ENCODE results near the gene FAM3A. TPM values are rescaled to one million over a fixed set of nuclear protein-coding genes. Genes with fewer than 3 reads are reported as not detected.

FAM3A gene
- total RNA-seq, 1 experiment from 2014 or later, result 15.6 TPM

DNA sequence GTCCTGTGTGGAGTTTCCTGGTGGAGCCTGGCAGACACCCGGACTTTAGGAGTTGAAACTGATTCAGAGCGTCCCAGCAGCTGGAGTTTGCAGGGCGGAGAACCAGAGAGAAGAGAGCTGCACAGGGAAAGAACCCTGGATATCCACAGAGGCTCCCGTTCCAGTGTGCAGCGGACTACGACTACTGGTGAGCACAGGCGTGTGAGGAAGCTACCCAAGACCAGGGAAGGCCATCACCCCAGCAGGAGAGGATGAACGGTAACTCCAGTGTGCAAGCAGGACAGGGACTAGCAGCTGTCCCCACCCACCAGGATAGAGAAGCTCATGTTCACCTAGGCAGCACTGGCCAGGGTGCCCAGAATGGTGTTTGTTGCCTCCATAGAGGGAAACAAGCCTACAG, 39.2 kb downstream of the FAM3A start:
- Histone ChIP-seq H2AFZ (ENCODE audit: low read depth, low read length, poor library complexity, severe bottlenecking) (no peak overlapping the region), H3K79me2 (ENCODE audit: insufficient read depth, low read length) (no peaks in the 10 kb centered on the region), H3K4me1 (ENCODE audit: control insufficient read depth in 1 of 2, insufficient read depth in 2 of 2, low read length in 2 of 2) (peaks cover 3 to 10% of the 10 kb centered on the region in 2 experiments; a peak in 3 of 4 replicates), H3K36me3 (ENCODE audit: control insufficient read depth in 1 of 2, insufficient read depth in 2 of 2, low read length in 2 of 2) (no peaks in the 10 kb centered on the region; a peak in 1 of 4 replicates), H3K9ac (ENCODE audit: low read length) (no peak overlapping the region), H3K27me3 (ENCODE audit: insufficient read depth, low read length) (no peaks in the 10 kb centered on the region), H3K4me2 (ENCODE audit: low read length) (no peak overlapping the region), H3K9me3 (ENCODE audit: control insufficient read depth in 1 of 2, insufficient read depth in 1 of 2, low read depth in 1 of 2, low read length in 2 of 2) (no peaks in the 10 kb centered on the region), H3K4me3 (replicated peaks in 1 of 2; ENCODE audit: low read depth in 1 of 2, low read length in 2 of 2) (no peak overlapping the region), H3K27ac (ENCODE audit: low read depth, low read length) (no peak overlapping the region), H3K9me2 (ENCODE audit: insufficient read depth) (no peaks in the 10 kb centered on the region), H4K20me1 (ENCODE audit: insufficient read depth) (no peaks in the 10 kb centered on the region)
- no peak for ATAC-seq
- TF ChIP-seq SRF (IDR thresholded peaks at IDR 0.05; ENCODE audit: low read depth) (no peak), ATF3 (IDR thresholded peaks at IDR 0.05) (no peak), ZNF274 (IDR thresholded peaks at IDR 0.05; ENCODE audit: low read depth, low read length) (no peak), SIN3A (IDR thresholded peaks at IDR 0.05; ENCODE audit: low read depth) (no peak), POLR2AphosphoS5 (IDR thresholded peaks at IDR 0.05; ENCODE audit: low read depth, low read length) (peak; percentile 37)
- TF ChIP-seq, protein P1, sequence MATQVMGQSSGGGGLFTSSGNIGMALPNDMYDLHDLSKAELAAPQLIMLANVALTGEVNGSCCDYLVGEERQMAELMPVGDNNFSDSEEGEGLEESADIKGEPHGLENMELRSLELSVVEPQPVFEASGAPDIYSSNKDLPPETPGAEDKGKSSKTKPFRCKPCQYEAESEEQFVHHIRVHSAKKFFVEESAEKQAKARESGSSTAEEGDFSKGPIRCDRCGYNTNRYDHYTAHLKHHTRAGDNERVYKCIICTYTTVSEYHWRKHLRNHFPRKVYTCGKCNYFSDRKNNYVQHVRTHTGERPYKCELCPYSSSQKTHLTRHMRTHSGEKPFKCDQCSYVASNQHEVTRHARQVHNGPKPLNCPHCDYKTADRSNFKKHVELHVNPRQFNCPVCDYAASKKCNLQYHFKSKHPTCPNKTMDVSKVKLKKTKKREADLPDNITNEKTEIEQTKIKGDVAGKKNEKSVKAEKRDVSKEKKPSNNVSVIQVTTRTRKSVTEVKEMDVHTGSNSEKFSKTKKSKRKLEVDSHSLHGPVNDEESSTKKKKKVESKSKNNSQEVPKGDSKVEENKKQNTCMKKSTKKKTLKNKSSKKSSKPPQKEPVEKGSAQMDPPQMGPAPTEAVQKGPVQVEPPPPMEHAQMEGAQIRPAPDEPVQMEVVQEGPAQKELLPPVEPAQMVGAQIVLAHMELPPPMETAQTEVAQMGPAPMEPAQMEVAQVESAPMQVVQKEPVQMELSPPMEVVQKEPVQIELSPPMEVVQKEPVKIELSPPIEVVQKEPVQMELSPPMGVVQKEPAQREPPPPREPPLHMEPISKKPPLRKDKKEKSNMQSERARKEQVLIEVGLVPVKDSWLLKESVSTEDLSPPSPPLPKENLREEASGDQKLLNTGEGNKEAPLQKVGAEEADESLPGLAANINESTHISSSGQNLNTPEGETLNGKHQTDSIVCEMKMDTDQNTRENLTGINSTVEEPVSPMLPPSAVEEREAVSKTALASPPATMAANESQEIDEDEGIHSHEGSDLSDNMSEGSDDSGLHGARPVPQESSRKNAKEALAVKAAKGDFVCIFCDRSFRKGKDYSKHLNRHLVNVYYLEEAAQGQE (IDR thresholded peaks at IDR 0.05; ENCODE audit: low read depth), result no peak
- no peak for DNase-seq (ENCODE audit: low read depth, low spot score)
- ChIA-PET RAD21 (ENCODE audit: low non-redundant PET in 1 of 2, low total read pairs in 2 of 2, uncharacterized antibody in 2 of 2, unreplicated experiment in 2 of 2) (no interaction called here), POLR2A (interaction anchor here (0.5 kb wide), 1 partner anchor 45 kb away, joined by 3 read pairs; no protein-coding TSS in a partner anchor), CTCF (no interaction called here)
- intact Hi-C loops (cut with micrococcal nuclease), result loop anchor here (5.0 kb wide), 2 partner anchors 35 to 70 kb away; partner anchors contain the start of genes DNASE1L1 and FAM50A
- BruUV-seq (replicated peaks), result no TSS peak
